CD4-positive, CD25-positive, alpha-beta regulatory T cell (primary cell): Measurements from ENCODE around the gene RIMBP2. TPM values are rescaled to one million over a fixed set of nuclear protein-coding genes. Genes with fewer than 3 reads are reported as not detected.

Source experiments
- ATAC-seq, 2 donors: fragments of 150-1000 bp; cut with Tn5 transposase; one replicate each; pipeline ENCODE4 v1.10.0; 2021; ENCODE audit warnings: low read depth in 2 of 2, moderate number of reproducible peaks in 2 of 2, moderate library complexity in 1 of 2
- DNase-seq, 3 donors: peaks; one replicate each; pipeline versions ENCODE4 v3.0.0 to v3.0.0-alpha.2; 2012 to 2022; ENCODE audit warnings: mixed read lengths in 1 of 3
- H3K27ac ChIP-seq: one replicate; pipeline ENCODE4 v1.7.0; 2013; ENCODE audit warnings: mild to moderate bottlenecking, low read length; ENCODE audit not compliant: insufficient read depth, poor library complexity, severe bottlenecking
- H3K27me3 ChIP-seq: one replicate; pipeline ENCODE4 v1.7.0; 2013; ENCODE audit warnings: low read length; ENCODE audit not compliant: control insufficient read depth, insufficient read depth
- H3K36me3 ChIP-seq: one replicate; pipeline ENCODE4 v1.7.0; 2013; ENCODE audit warnings: mild to moderate bottlenecking, low read length, moderate library complexity; ENCODE audit not compliant: control insufficient read depth, insufficient read depth
- H3K4me1 ChIP-seq: 2 replicates; pipeline ENCODE4 v1.7.0; 2013; ENCODE audit warnings: mild to moderate bottlenecking, low read length; ENCODE audit not compliant: insufficient read depth, control insufficient read depth, poor library complexity, severe bottlenecking
- H3K4me3 ChIP-seq: one replicate; pipeline ENCODE4 v1.7.0; 2013; ENCODE audit warnings: low read depth, mild to moderate bottlenecking, low read length, moderate library complexity
- H3K9me3 ChIP-seq, 2 experiments: 1 replicate in 1 of 2; 2 replicates in 1 of 2; pipeline ENCODE4 v1.7.0; 2013; ENCODE audit warnings: low read length in 2 of 2, mild to moderate bottlenecking in 1 of 2, moderate library complexity in 1 of 2; ENCODE audit not compliant: control insufficient read depth in 2 of 2
- H3K27ac Mint-ChIP-seq, 3 donors: one replicate each; pipeline ENCODE4 v1.8.0; 2020 to 2022; ENCODE audit warnings: mild to moderate bottlenecking in 3 of 3, mixed read lengths in 3 of 3, moderate library complexity in 2 of 3
- H3K27me3 Mint-ChIP-seq: one replicate; pipeline ENCODE4 v1.8.0; 2022; ENCODE audit warnings: mild to moderate bottlenecking, mixed read lengths
- H3K36me3 Mint-ChIP-seq: one replicate; pipeline ENCODE4 v1.8.0; 2020; ENCODE audit warnings: mixed read lengths
- H3K4me1 Mint-ChIP-seq, 4 donors: one replicate each; pipeline ENCODE4 v1.8.0; 2020 to 2022; ENCODE audit warnings: mixed read lengths in 4 of 4, mild to moderate bottlenecking in 1 of 4
- H3K4me3 Mint-ChIP-seq, 4 donors: one replicate each; pipeline ENCODE4 v1.8.0; 2020 to 2022; ENCODE audit warnings: mild to moderate bottlenecking in 4 of 4, mixed read lengths in 4 of 4, moderate library complexity in 3 of 4
- H3K9me3 Mint-ChIP-seq, 7 donors: one replicate each; pipeline ENCODE4 v1.8.0; 2020 to 2022; ENCODE audit warnings: mixed read lengths in 7 of 7, mild to moderate bottlenecking in 3 of 7, moderate library complexity in 2 of 7
- polyA plus RNA-seq, 4 donors: library from polyadenylated mRNA; unstranded; fragments of 300-500 nt; fragmentation: Illumina TruSeq; gene quantifications; one replicate each; pipeline ENCODE4 v1.2.3, GENCODE V29; 2021
- total RNA-seq: library from RNA; stranded (reverse); gene quantifications from one replicate; pipeline ENCODE4 v1.2.3, GENCODE V29; 2022

The RIMBP2 gene
- total and polyA plus RNA-seq, 5 donors from 2014 or later = not detected

DNA sequence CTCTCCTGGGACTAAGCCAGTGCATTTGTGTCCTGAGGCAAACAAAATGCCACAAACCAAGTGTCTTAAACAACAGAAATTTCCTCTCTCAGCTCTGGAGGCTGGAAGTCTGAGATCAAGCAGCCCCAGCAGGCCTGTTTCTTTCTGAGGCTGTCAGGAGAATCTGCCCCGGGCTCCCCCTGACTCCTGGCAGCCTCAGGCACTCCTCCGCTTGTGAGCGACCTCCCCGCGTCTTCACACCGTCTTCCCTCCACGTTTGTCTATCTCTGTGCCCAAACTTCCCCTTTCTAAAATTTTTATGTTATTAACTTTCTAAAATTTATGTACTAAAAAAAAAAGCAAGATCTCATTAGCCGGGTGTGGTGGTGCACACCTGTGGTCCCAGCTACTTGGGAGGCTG lies 59.7 kb downstream of the RIMBP2 start:
- Histone ChIP-seq H3K27ac (no peak overlapping the region), H3K27me3 (no peaks in the 10 kb centered on the region), H3K4me3 (no peak overlapping the region), H3K36me3 (no peaks in the 10 kb centered on the region), H3K9me3 (no peaks in the 10 kb centered on the region), H3K4me1 (no peaks in the 10 kb centered on the region)
- ATAC-seq = no peak
- Mint-ChIP-seq H3K27me3 (no peaks in the 10 kb centered on the region), H3K36me3 (no peaks in the 10 kb centered on the region), H3K27ac (no peak overlapping the region), H3K4me3 (no peak overlapping the region), H3K9me3 (peaks cover 0 to 4% (median 0%) of the 10 kb centered on the region in 7 donors), H3K4me1 (no peaks in the 10 kb centered on the region)
- no peak for DNase-seq

- Histone ChIP-seq H3K4me3 (no peak overlapping the region), H3K36me3 (no peaks in the 10 kb centered on the region), H3K4me1 (no peaks in the 10 kb centered on the region), H3K27me3 (no peaks in the 10 kb centered on the region), H3K27ac (no peak overlapping the region), H3K9me3 (no peaks in the 10 kb centered on the region)
- no peaks in the 10 kb centered on the region for H3K36me3 Mint-ChIP-seq
- ATAC-seq (no peak), DNase-seq (no peak)
- peak overlapping the region in 1 of 3 donors; percentile 32 for H3K27ac Mint-ChIP-seq
- H3K27me3 Mint-ChIP-seq = no peaks in the 10 kb centered on the region
- H3K4me1 Mint-ChIP-seq = no peaks in the 10 kb centered on the region
- peaks cover 0 to 4% (median 0%) of the 10 kb centered on the region in 7 donors for H3K9me3 Mint-ChIP-seq
- no peak overlapping the region for H3K4me3 Mint-ChIP-seq
Measured at GRCh38 chr12:130655881-130656280, 60.2 kb downstream of the RIMBP2 start.

- no peak overlapping the region for H3K27ac ChIP-seq
- no peaks in the 10 kb centered on the region for H3K9me3 ChIP-seq
- Mint-ChIP-seq H3K27me3 (no peaks in the 10 kb centered on the region), H3K36me3 (no peaks in the 10 kb centered on the region), H3K27ac (no peak overlapping the region), H3K4me1 (no peaks in the 10 kb centered on the region), H3K9me3 (peaks cover 0 to 3% (median 0%) of the 10 kb centered on the region in 7 donors), H3K4me3 (no peak overlapping the region)
- H3K27me3 ChIP-seq = no peaks in the 10 kb centered on the region
- ATAC-seq = no peak
- DNase-seq = no peak
- H3K36me3 ChIP-seq = no peaks in the 10 kb centered on the region
- no peak overlapping the region for H3K4me3 ChIP-seq
- no peaks in the 10 kb centered on the region for H3K4me1 ChIP-seq
Measured at GRCh38 chr12:130655010-130655409, 61.1 kb downstream of the RIMBP2 start.

- no peak overlapping the region for H3K4me3 Mint-ChIP-seq
- H3K36me3 ChIP-seq = no peaks in the 10 kb centered on the region
- DNase-seq (no peak), ATAC-seq (no peak)
- H3K27me3 Mint-ChIP-seq = no peaks in the 10 kb centered on the region
- peaks cover 0 to 3% (median 0%) of the 10 kb centered on the region in 7 donors for H3K9me3 Mint-ChIP-seq
- no peaks in the 10 kb centered on the region for H3K27me3 ChIP-seq
- no peak overlapping the region for H3K27ac Mint-ChIP-seq
- H3K4me1 Mint-ChIP-seq = no peaks in the 10 kb centered on the region
- no peaks in the 10 kb centered on the region for H3K4me1 ChIP-seq
- H3K4me3 ChIP-seq = no peak overlapping the region
- no peak overlapping the region for H3K27ac ChIP-seq
- H3K9me3 ChIP-seq = no peaks in the 10 kb centered on the region
- no peaks in the 10 kb centered on the region for H3K36me3 Mint-ChIP-seq
Measured at GRCh38 chr12:130651188-130651959, 64.7 kb downstream of the RIMBP2 start.

- no peak overlapping the region for H3K27ac Mint-ChIP-seq
Measured at GRCh38 chr12:130650131-130650530, 66.0 kb downstream of the RIMBP2 start.

DNA sequence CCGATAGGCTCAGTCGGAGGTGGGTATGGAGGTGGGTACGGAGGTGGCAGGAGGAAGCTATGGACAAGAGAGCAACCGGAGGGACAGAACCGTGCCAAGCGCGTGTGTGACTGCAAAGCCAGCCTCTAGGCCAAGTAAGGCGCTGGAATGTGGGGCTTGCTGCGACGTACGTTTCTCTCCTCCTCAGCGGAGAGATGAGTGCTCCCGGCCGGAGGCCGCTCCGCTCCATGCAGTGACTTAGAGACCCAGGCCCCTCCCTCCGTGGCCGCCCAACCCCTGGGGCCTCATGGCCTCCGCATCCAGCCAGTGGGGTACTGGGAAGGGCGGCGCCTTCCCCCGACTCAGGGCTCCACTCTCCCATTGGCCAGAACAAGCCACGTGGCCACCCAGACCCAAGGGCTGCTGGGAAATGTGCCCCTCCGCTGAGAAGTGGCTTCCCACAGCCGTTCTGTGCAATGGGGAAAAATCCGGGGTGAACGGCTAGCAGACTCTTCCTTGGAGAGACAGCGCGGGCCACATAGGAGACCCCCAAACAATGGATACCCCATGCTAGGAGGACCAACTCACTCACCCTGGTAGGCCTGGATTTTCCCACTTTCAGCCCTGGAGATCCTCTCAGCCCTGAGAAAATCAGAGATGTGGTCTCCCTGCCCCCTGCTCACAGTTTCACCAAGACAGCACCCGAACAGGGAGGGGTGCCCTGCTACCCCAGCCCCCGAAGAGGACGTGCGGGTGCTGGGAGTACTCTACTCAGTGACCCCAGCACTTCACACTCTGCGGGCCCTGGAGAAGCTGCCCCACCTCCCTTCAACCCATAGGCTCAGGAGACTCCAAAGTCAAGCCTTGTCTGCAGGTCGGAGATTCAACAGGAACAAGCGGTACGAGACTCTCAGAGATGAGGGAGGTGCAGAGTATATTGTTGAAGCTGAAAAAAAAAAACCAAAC lies 66.7 kb downstream of the RIMBP2 start:
- H3K4me3 ChIP-seq = no peak overlapping the region
- no peaks in the 10 kb centered on the region for H3K27me3 ChIP-seq
- H3K27me3 Mint-ChIP-seq = no peaks in the 10 kb centered on the region
- no peaks in the 10 kb centered on the region for H3K36me3 Mint-ChIP-seq
- H3K9me3 ChIP-seq = no peaks in the 10 kb centered on the region
- DNase-seq (no peak), ATAC-seq (no peak)
- H3K27ac ChIP-seq = no peak overlapping the region
- no peak overlapping the region for H3K27ac Mint-ChIP-seq
- H3K4me1 Mint-ChIP-seq = no peaks in the 10 kb centered on the region
- H3K9me3 Mint-ChIP-seq = peaks cover 0 to 2% (median 0%) of the 10 kb centered on the region in 7 donors
- H3K36me3 ChIP-seq = no peaks in the 10 kb centered on the region
- H3K4me1 ChIP-seq = no peaks in the 10 kb centered on the region
- H3K4me3 Mint-ChIP-seq = no peak overlapping the region

More at GRCh38 chr12:130650131-130650530, 66.0 kb downstream of the RIMBP2 start:
- no peaks in the 10 kb centered on the region for H3K36me3 Mint-ChIP-seq
- Histone ChIP-seq H3K27me3 (no peaks in the 10 kb centered on the region), H3K9me3 (no peaks in the 10 kb centered on the region), H3K36me3 (no peaks in the 10 kb centered on the region), H3K27ac (no peak overlapping the region), H3K4me1 (no peaks in the 10 kb centered on the region), H3K4me3 (no peak overlapping the region)
- H3K4me1 Mint-ChIP-seq = no peaks in the 10 kb centered on the region
- no peak for ATAC-seq
- H3K4me3 Mint-ChIP-seq = no peak overlapping the region
- no peak for DNase-seq
- H3K27me3 Mint-ChIP-seq = no peaks in the 10 kb centered on the region
- H3K9me3 Mint-ChIP-seq = peaks cover 0 to 3% (median 0%) of the 10 kb centered on the region in 7 donors

DNA sequence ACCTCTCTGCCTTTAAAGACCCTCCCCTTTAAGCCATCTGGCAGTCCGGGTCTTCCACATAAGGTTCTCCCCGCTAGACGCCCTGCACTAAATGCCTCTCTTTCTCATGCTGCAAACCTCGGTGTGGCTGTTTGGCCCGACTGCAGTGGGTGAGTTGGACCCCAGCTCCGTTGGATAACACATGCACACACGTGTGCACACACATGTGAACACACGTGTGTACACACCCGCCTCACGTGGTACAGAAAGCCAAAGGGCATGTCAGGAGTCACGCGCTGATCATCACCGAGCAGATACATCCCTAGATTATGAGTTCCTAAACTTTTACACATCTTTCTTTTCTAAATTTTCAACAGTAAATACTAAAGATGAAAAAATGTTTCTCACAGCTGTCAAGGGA lies 68.3 kb downstream of the RIMBP2 start:
- no peak overlapping the region for H3K27ac ChIP-seq
- H3K4me1 Mint-ChIP-seq = no peaks in the 10 kb centered on the region
- no peak overlapping the region for H3K4me3 ChIP-seq
- H3K9me3 Mint-ChIP-seq = peaks cover 0 to 3% (median 0%) of the 10 kb centered on the region in 7 donors
- no peak overlapping the region for H3K27ac Mint-ChIP-seq
- ATAC-seq (no peak), DNase-seq (no peak)
- H3K36me3 ChIP-seq = no peaks in the 10 kb centered on the region
- H3K27me3 ChIP-seq = no peaks in the 10 kb centered on the region
- H3K27me3 Mint-ChIP-seq = no peaks in the 10 kb centered on the region
- H3K4me3 Mint-ChIP-seq = no peak overlapping the region
- H3K9me3 ChIP-seq = no peaks in the 10 kb centered on the region
- no peaks in the 10 kb centered on the region for H3K36me3 Mint-ChIP-seq
- H3K4me1 ChIP-seq = no peaks in the 10 kb centered on the region
